ENCODE results near the gene TMEM154.
A peak's percentile ranks its signal among the peaks of the same experiment; 100 is the strongest.
"Not testable (repeated sequence)": the region's sequence is repeated elsewhere in the genome, so short reads cannot be mapped to it uniquely, and the experiment has no call there.

Gene TMEM154

GRCh38 chr4:152667781-152668180 lies 12.0 kb downstream of the TMEM154 start:
- DNase-seq (ENCODE audit: low spot score) = no peak

GRCh38 chr4:152666946-152667345 lies 12.9 kb downstream of the TMEM154 start:
- DNase-seq (ENCODE audit: low spot score) = no peak

GRCh38 chr4:152665691-152666395 lies 14.0 kb downstream of the TMEM154 start:
- DNase-seq (ENCODE audit: low spot score) = no peak

DNA sequence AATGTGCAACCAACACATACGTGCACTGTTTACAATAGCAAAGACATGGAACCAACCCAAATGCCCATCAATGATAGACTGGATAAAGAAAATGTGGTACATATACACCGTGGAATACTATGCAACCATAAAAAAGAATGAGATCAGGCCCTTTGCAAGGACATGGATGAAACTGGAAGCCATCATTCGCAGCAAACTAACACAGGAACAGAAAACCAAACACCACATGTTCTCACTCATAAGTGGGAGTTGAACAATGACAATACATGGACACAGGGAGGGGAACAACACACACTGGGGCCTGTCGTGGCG lies 15.8 kb downstream of the TMEM154 start:
- not testable (repeated sequence) for DNase-seq (ENCODE audit: low spot score)

- DNase-seq (ENCODE audit: low spot score) = no peak
These were observed 16.4 kb downstream of the TMEM154 start for GRCh38 chr4:152663203-152664066.

GRCh38 chr4:152661649-152662048 lies 18.1 kb downstream of the TMEM154 start:
- no peak for DNase-seq (ENCODE audit: low spot score)

- no peak for DNase-seq (ENCODE audit: low spot score)
These were observed 19.3 kb downstream of the TMEM154 start for GRCh38 chr4:152660526-152660925.

DNA sequence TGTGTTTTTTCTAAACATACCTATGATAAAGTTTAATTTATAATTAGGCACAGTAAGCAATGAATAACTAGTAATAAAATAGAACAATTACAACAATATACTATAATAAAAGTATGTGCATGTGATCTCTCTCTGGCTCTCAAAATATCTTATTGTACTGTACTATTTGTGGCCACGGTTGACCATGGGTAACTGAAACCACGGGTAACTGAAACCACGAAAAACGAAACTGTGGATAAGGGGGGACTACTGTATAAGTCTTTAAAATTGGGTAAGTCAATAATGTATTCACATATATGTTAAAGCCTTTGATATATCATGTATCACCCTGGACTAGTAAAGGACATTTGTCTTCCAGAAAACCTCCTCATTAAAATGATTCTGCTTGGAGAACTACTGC lies 20.0 kb downstream of the TMEM154 start:
- no peak for DNase-seq (ENCODE audit: low spot score)

DNA sequence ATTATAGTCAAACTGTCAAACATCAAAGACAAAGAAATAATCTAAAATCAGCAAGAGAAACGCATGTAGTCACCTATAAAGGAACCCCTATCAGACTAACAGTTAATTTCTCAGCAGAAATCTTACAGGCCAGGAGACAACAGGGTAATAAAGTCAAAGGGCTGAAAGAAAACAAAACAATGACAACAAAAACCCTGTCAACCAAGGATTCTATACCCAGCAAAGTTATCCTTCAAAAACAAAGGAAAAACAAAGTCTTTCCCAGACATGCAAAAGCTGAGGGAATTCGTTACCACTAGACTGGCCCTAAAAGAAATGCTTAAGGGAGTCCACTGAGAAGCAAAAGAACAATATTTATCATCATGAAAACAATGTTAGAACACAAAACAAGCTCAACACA lies 22.1 kb downstream of the TMEM154 start:
- DNase-seq (ENCODE audit: low spot score) = no peak

- no peak for DNase-seq (ENCODE audit: low spot score)
These were observed 24.3 kb downstream of the TMEM154 start for GRCh38 chr4:152655272-152656129.

DNA sequence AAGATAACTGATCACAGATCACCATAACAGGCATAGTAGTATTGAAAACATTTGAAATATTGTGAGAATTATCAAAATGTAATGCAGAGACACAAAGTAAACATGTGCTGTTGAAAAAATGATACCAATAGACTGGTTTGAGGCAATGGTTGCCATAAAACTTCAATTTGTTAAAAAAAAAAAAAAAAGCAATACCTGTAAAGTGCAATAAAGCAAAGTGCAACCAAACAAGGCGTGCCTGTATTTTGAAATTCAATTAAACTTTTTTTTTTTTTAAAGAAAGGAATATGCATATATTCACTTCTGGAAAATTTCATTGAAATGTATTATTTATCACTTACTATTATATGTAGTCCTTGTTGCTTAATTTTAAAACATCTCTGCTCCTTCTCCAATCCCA lies 27.7 kb downstream of the TMEM154 start:
- DNase-seq (ENCODE audit: low spot score) = no peak

DNA sequence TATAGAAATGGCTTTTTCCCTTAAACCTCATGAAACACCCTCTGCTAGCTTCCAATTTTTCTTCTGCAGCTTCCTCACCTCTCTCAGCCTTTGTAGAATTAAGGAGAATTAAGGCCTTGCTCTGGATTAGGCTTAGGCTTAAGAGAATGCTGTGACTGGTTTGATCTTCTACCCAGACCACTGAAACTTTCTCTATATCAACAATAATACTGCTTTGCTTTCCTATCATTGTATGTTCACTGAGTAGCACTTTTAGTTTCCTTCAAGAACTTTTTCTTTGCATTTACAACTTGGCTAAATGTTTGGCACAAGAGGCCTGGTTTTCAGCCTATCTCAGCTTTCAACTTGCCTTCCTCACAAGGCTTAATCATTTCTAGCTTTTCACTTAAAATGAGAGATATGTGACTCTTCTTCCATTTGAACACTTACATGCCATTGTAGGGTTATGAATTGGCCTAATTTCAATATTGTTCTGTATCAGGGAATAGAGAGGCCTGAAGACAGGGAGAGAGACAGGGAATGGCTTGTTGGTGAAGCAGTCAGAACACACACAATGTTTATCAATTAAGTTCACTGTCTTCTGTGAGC lies 28.2 kb downstream of the TMEM154 start:
- no peak for DNase-seq (ENCODE audit: low spot score)

DNA sequence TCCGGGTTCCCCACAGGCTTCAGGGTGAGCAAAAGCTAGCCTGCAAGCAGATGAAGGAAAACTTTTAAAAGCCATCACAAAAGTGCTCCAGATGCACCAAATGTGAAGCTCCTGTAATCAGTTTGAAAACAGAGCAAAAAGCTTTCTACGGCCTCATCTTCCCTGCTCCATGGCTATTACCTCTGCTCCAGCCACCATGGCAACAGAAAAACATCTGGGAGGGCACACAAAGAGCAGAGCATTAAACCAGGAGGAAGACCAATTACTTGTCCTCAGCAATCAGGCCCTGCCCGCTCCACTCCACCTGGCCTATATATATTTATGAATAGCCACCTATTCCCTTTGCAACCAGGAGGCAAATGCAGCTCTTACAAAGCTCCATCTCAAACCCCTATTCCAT lies 33.6 kb downstream of the TMEM154 start:
- no peak for DNase-seq (ENCODE audit: low spot score)

DNA sequence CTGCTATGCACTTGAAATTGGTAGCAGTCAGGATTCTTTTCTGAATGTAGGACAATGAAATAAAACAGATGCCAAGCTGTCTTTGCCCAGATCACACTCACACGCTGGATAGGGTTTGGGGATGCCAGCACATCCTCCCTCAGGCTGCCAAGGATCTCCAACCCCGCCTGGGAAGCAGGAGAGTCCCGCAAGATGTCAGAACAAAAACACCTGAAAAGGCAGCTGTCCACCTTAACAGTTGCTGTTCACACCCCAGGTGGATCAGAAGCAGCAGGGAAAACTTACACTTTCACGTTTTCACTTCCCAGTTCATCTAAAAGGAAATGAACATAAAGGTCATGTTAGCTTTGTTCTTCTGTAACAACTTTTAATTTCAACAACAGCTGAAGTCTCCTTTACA lies 35.7 kb downstream of the TMEM154 start:
- no peak for DNase-seq (ENCODE audit: low spot score)

DNA sequence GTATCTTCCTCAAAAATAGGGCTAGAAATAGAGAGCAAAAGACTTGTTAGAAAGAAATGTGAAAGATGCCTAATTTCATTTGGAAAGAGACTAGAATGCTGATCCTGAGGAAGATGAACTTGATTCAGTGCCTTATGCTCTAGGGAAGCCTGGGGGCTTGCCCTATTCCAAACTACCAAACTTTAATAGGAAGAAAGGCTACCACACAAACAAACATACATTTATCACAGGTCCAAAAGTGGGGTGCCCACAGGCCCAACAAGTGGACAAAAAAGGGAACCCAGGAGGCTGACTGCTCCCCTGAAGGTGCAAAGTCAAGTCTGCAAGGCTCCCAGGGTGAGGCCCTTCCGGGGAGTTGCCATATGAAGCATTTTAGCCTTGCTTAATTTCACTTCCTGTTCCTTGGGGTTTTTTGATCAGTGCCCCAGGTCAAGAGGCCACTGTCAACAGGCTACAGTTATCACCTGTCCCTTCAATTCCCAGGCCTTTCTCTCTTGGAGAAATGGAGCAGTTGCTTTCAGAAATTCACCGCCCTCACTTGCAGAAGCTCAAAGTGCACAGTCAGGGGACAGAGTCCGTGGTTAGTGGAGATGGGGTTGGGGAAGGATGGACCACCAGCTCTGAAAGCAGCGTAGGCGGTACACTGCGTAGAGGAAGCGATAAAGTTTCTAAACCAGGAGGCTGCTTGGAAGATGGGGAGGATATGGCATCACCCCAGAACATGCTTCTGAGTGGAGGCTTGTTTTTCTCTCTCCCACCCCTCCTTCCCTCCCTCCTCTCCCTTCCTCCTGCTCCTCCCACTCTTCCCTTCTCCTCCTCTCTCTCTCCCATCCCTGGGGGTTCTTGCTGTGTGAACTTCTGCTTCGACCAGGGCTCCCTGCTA lies 36.4 kb downstream of the TMEM154 start:
- DNase-seq (ENCODE audit: low spot score) = peak; percentile 16

GRCh38 chr4:152640058-152640921 lies 39.5 kb downstream of the TMEM154 start:
- peak; percentile 43 for DNase-seq (ENCODE audit: low spot score)

DNA sequence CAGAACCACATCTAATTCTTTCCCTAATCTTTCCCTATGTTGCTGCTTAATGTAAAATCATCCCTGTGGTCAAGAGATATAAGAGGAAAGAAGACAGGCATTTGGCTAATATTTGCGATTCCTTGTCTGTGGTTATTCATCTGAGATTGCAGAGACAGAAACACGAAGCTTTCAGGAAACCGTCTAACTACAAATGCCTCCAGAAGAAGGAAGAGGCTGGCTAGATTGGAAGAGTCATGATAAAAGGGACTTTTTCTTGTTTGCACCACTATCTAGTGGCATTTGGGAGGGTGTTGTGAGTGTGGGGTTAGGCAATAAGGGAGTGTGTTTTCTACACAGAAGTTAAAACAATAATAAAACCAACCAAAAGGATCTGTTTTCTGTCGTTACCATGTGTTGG lies 43.9 kb downstream of the TMEM154 start:
- no peak for DNase-seq (ENCODE audit: low spot score)

DNA sequence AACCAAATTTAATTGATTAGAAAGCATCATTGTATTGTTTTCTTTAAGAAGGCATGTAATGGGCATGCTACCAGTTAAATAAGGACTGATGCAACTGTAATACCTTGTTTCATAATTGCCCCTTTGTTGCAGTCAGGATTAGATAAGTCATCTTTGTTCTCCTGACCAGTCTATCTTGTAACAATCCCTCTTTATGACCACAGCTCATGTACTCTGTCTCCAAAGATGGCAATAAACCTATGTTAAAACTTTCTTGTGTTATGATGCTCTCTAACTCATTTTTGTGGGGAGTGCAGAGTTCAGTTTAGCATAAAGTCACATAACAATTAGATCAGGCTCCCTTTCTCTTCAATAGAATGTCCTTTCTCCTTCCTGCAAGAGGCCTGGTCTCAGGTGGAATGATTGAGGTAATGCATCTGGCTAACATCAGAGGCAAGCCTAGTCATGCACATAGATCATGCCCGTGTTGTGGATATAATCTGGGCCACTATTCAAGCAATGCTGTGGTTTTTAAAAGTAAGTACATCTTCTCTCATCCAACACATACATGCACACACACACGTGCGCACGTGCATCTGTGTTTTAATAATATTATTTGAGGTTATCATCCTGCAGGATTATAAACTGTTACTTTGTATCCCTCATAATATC lies 45.6 kb downstream of the TMEM154 start:
- DNase-seq (ENCODE audit: low spot score) = no peak

DNA sequence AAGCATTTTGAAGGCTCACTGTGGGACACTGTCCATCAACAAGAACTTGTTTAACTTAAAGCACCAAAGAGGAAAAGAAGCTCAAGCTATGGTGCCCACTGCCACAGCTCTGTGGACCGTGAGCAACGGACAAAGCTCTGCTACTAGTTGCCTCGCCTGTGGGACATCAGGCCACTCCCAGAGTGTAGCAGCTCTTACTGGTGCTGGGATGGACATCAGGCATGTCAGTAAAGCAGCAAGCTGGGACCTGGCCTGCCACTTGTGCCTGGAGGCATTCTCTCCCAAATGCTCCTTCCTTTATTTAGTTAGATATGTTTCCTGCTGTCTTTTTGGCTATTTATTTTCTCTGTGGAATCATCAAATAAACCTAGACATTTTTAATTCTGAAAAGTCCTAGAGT lies 46.7 kb downstream of the TMEM154 start:
- no peak for DNase-seq (ENCODE audit: low spot score)

- DNase-seq (ENCODE audit: low spot score) = no peak
These were observed 49.5 kb downstream of the TMEM154 start for GRCh38 chr4:152630324-152630723.
